C4-2B (cell line): Measurements from ENCODE around the gene ABCC8.

ENCODE experiments used
- H3K27ac ChIP-seq: fragments of 450-650 bp; 2 replicates; pipeline ENCODE4 v1.5.1; 2017
- CTCF ChIP-seq: fragments of 450-650 bp; conservative IDR thresholded peaks from 2 replicates; pipeline ENCODE4 v1.5.1; 2017; ENCODE audit warnings: mild to moderate bottlenecking
- ZFX ChIP-seq: fragments of 450-650 bp; IDR thresholded peaks from 2 replicates; pipeline ENCODE4 v1.6.1; 2017

ABCC8 gene

GRCh38 chr11:17392872-17393271, 83.8 kb downstream of the ABCC8 start:
- TF ChIP-seq ZFX (no peak), CTCF (no peak)
- H3K27ac ChIP-seq, result no peak overlapping the region

DNA sequence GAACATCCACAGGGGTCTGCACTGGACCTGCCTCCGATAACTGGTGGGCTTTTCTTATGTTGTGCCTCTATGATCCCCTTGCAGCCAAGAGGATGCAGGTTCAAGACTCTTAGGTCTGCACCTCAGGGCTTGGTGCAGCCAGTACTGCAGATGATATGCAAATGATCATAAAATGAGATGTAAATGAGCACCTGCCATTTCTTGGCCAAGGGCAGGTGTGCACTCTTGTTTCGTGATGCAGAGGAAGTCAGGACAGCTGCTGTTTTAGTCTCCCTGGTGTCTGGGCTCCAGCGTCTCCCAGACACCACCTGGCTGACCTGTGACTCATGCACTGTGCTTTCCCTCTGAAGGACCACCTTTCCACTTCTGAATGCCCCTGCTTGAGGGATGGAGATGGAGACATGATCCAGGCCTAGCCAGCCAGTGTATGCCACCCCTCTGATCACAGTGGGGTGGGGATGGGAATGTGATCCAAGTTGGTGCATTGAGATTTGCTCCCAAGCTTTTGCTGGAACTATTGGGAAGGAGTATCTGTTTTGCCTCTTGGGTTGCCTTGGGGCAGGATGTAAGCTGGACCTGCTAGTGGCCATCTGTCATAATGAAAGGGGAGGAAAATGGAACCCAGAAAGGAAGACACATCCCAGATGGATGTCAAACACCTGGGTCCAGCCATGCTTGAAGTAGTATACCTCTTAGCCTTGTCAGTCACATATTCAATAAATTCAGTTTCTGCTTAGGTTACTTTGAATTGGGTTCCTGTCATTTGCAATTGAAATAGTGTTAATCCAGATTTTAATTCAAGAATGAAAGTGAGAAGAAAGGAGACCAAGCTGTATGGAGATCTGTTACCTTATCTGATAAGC, 84.9 kb downstream of the ABCC8 start:
- H3K27ac ChIP-seq, result no peak overlapping the region
- TF ChIP-seq CTCF (no peak), ZFX (no peak)

DNA sequence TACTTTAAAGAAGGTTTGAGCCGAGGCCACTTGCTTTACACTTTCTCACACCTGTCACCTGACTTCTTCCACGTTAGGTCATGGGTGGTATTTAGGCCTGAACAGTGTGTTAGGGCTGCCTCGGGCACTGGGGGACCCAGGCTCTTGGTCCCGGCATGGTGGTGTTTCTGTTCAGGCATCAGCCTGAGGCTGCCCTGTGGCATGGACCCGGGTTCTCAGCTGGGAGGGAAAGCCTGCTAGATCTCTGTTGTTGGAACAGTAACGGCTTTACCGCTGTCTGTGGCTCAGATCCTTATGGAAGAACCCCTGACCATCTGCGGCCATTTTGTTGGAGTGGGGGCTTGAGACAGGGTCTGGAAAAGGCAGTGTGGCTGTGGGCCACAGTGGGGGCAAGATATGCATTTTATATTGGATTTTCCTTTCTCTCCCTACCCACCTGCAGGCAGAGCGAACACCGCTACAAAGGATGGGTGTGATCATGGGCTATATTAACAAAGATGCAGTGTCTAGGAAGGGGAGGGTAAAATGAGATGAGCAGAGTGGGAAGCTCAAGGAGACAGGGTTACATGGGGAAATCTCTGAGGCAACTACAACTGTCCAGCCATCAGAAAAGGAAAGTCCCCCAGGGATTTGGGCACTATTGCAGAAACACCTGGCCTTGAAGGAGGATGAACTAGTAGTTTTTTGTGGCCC, 86.5 kb downstream of the ABCC8 start:
- peak overlapping the region; percentile 64 for H3K27ac ChIP-seq
- no peak for TF ChIP-seq CTCF
- no peak for TF ChIP-seq ZFX

DNA sequence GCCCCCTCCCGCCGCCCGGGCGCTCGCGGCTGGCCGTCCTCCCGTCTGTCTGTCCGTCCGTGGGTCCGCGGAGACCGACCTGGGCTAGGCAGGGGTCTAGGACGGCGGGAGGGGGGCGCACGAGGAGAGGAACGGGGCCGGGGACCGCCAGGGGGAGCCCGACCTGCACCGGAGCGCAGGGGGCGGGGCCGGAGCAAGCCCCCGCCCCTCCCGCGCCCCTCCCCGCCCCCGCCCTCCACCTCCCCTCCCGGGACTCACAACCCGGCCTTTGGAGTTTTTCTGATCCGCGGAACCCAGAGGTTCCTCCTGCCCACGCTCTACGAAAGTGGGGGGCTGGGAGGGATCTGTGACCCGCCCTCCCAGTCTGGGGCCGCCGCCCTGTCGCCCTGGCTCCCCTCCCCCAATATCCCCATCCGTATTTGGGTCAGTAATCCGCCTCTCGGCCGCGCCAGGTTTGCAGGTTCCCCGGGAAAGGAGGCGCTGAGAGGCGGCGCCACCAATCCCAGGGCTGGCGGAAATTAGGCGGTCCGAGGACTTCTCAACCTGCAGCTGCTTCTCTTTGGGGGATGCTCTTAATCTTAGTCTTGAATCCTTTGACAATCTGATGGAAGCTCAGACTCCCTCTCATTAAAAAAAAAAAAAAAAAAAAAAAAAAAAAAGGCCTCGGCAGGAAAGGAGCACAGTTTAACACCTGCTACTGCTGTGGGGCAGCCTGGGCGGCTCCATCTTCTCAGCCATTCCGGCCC, 87.3 kb downstream of the ABCC8 start:
- peak overlapping the region; percentile 64 for H3K27ac ChIP-seq
- no peak for TF ChIP-seq ZFX
- peak; percentile 96 for TF ChIP-seq CTCF

DNA sequence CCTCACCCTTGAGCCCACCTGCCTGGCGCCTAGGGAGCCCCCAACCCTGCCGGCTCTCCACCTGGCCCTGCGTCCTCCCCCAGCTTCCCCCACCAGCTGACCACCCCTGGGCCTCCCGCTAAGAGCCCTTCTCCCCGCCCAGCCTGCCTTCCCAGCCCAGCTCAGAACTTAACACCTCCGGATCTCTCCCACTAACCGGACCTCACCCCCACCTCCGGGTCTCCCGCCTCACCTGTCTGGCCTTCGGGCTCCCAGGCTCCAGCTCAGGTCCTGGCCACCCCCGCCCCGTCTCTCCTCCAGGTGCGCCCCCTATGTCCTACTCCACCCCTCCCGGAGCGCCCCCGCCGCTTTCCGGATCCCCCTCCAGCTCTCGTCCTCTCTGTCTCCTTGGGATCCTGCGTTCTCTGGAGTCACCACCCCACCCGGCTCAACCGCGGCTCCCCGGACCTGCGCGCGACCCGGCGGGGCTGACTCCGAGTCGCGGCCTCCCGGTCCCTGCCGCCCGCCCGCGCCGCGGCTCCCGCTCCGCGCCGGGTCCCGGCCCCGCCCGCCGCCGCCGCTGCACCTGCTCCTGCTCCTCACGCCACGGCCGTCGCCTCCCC, 87.9 kb downstream of the ABCC8 start, which contains the start of gene KCNJ11:
Gene KCNJ11 (minus strand): TSS at position 51 of the 602 bp plus-strand sequence. CDS start 568 bp downstream, outside the sequence.
- peak within 1 kb of the TSS; percentile 64 for H3K27ac ChIP-seq
- TF ChIP-seq ZFX (no peak), CTCF (no peak)

DNA sequence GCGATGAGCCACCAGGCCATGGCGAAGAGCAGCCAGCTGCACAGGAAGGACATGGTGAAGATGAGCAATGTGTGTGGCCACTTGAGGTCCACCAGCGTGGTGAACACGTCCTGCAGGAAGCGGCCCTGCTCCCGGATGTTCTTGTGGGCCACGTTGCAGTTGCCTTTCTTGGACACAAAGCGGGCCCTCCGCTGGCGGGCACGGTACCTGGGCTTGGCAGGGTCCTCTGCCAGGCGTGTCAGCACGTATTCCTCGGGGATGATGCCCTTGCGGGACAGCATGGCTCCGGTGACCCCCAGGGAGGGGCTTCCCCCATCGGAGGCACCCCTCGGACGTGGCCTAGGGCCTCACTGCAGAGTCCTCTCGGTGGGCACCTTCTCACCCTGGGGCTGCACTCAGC, 88.8 kb downstream of the ABCC8 start:
- no peak overlapping the region for H3K27ac ChIP-seq
- TF ChIP-seq CTCF (no peak), ZFX (no peak)
